GM18867 (cell line): ENCODE results near the gene SYT15.
"Not testable (repeated sequence)": the region's sequence is repeated elsewhere in the genome, so short reads cannot be mapped to it uniquely, and the experiment has no call there.

Experiments used
- ATAC-seq: cut with Tn5 transposase; IDR thresholded peaks from one replicate; pipeline ENCODE4 v1.9.1; 2021; ENCODE audit warnings: mild to moderate bottlenecking, moderate library complexity; ENCODE audit not compliant: unreplicated experiment

Gene SYT15

GRCh38 chr10:46578474-46579178 lies at the start of gene SYT15:
TSS of gene SYT15 (plus strand) at chr10:46579128. CDS start at chr10:46579169, 41 bp downstream.
- not testable (repeated sequence) for ATAC-seq

DNA sequence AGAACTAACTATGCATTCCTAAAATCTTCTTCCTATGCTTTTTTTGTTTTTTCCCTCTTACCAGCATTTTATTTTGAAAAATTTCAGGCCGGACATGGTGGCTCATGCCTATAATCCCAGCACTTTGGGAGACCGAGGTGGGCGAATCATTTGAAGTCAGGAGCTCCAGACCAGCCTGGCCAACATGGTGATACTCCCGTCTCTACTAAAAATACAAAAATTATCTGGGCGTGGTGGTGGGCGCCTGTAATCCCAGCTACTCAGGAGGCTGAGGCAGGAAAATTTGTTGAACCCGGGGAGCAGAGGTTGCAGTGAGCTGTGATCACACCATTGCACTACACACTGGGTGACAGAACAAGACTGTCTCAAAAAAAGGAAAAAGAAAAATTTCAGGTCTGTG lies 49.2 kb upstream of the SYT15 start:
- ATAC-seq: not testable (repeated sequence)

GRCh38 chr10:46530249-46531186 lies 48.4 kb upstream of the SYT15 start:
- no peak for ATAC-seq

DNA sequence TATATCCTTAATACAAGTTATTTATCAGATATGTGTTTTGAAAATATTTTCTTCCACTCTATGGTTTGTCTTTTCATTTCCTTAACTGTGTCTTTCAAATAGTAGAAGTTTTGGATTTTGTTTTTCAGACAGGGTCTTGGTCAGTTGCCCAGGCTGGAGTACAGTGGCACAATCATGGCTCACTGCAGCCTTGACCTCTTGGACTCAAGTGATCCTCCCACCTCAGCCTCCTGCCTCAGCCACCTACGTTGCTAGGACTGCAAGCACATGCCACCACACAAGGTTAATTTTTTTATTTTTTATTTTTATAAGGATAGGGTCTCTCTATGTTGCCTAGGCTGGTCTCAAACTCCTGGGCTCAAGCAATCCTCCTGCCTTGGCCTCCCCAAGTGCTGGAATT lies 46.7 kb upstream of the SYT15 start:
- ATAC-seq: not testable (repeated sequence)

DNA sequence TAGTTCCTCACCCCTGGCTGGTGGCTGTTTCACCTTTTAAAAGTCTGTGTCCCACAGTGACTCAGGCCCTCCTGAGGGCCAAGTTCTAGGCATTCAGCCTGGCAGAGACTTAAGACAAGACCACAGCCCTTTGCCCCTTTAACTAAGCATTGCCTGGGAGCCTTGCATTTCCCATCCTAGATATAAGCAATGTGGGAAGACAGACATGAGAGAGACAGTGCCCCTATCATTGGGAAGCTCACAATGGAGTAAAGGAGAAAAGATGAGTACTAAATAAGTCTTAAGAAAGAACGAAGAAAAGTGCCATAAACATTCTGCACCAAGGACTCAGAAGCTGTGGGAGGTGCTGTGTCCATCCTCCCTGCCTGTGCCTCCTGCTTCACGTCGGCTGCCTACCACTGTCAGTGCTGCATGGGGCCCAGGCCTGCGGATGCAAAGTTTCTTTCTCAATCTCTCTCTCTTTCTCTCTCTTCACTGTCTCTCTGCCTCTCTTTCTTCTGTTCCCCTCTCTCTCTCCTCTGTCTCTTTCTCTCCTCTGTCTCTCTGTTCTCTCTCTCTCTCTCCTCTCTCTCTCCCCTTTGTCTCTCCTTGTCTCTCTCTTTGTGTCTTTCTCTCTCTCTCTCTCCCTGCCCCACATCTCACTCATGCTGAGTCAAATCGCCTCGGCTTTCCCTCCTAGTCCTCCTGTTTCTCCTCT lies 44.0 kb upstream of the SYT15 start:
- ATAC-seq: no peak

- no peak for ATAC-seq
Measured at GRCh38 chr10:46536171-46536570, 42.8 kb upstream of the SYT15 start.

- ATAC-seq: no peak
Measured at GRCh38 chr10:46536781-46537180, 42.1 kb upstream of the SYT15 start.

DNA sequence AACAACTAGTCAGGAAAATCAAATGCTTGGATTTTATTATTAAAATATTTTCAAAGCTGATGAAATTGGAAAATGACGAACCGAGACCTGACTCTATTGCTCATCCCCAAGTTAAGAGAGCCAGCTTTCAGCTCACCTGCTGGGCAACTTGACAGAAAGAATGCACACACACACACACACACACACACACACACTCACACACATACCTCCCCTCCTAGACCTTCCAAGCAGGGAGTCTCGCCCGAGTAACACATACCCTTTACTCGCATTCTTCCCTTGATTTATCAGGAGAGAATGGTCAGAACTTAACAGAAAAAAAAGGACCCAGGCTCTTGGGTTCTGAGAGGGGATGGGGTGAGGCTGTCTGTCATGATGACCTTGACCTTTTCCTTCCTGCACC lies 41.6 kb upstream of the SYT15 start:
- no peak for ATAC-seq

DNA sequence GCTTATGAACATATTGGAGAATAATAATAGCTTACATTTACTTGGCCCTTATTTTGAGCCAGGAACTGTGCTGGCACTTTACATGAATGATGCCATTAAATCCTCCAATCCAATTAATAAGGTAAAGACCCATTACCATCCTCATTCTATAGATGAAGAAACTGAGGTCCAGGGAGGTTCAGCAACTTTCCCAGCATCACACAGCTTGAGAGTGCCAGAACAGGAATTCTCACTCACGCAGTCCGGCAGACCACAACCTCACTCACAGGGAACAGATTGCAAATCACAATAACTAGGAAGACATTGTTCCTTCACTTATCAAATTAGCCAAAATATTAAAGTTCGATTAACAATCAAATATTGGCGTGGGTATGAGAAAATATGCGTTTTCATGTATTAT lies 40.8 kb upstream of the SYT15 start:
- ATAC-seq: no peak

GRCh38 chr10:46538717-46539426 lies 40.1 kb upstream of the SYT15 start:
- no peak for ATAC-seq

DNA sequence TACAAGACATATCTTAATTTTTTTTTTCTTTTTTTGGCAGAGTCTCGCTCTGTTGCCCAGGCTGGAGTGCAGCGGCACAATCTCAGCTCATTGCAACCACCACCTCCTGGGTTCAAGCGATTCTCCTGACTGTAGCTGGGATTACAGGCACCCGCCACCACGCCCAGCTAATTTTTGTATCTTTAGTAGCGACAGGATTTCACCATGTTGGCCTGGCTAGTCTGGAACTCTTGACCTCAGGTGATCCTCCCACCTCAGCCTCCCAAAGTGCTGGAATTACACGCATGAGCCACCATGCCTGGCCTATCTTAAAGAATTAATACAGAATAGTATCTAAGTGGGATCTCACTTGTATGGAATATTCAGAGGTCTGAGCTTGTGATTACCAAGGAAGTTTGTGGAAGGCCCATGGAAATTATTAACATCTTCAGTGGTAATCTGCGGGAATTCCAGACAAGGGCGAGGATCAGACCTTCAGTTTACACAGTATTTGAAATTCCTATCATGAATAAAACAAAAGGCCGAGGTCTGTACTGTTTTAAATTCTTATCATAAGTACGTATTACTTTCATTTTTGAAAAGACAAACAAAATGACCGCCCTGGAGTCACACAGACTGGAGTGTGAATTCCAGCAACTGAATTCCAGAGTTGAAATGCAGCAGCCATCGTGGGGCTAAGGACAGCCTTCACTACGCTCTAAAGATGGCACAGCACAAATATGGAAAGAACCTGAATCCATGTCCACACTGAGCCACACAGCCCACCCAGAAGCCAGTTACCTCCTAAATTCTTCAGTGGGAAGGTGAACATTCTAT lies 39.1 kb upstream of the SYT15 start:
- no peak for ATAC-seq

DNA sequence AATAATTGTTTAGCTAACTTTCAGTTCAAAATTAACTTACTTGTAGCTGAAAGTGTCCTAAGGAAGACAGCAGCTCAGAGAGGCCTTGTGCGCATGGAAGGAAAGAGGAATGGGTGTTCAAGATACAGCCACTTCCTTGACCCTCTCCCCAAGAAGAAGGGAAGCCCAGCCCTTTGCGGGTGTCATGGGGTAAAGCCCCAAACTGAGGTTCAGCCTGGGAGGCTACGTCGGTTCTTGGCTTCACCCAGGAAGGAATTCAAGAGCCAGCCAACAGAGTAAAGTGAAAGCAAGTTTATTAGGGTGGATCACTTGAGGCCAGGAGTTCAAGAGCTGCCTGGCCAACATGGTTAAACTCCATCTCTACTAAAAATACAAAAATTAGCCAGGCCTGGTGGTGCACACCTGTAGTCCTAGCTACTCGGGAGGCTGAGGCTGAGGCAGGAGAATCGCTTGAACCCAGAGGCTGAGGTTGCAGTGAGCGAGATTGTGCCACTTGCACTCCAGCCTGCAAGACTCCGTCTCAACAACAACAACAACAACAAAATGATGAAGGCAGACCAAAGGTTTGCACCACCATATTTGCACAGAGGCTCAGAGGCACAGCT lies 38.4 kb upstream of the SYT15 start:
- ATAC-seq: no peak

- ATAC-seq: no peak
Measured at GRCh38 chr10:46541017-46541661, 37.8 kb upstream of the SYT15 start.

DNA sequence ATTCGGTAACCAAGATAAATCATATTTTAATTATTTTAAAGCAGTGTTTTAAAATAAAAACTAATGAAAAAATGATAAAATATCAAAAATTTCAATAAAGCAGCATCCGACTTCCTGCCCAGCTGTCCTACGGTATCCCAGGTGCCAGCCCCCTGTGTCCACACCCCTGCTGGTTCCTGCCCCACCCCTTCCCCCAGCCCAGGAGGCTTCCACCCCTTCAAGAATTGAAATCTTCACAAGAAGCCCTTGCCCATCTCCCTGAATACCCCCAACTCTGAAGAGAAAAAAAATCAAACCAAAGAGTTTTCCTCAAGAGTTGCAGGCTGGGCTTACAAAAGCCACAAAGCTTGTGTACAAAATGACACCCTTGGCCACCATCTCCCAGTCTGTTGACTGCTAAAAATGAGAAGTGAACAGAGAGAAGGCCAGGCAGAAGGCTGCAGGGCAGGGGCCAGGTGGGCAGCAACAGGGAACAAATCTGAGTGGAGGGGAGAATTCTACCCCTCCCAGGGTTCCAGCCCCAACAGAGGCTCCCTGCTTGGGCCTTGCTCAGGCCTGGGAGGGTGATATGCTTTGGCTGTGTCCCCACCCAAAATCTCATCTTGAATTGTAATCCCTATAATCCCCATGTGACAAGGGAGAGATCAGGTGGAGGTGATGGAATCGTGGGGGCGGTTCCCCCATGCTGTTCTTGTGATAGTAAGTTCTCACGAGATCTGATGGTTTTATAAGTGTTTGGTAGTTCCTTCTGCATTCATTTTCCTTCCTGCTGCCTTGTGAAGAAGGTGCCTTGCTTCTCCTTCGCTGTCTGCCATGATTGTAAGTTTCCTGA lies 37.0 kb upstream of the SYT15 start:
- no peak for ATAC-seq

GRCh38 chr10:46542567-46543465 lies 36.1 kb upstream of the SYT15 start:
- ATAC-seq: no peak

GRCh38 chr10:46543466-46544377 lies 35.2 kb upstream of the SYT15 start:
- ATAC-seq: no peak
